PC-9 (cell line): ENCODE measurements around the gene DIAPH2. TPM values are rescaled to one million over a fixed set of nuclear protein-coding genes. Genes with fewer than 3 reads are reported as not detected.

ENCODE experiments used
- BruUV-seq: library from RNA; stranded (reverse); fragments of 400-500 nt; replicated peaks from 2 replicates; lab custom pipeline; 2021; lab: Mats Ljungman, UMichigan
- CTCF ChIA-PET: fragments of 300-600 bp; sonication (Branson Sonifier 250); formaldehyde crosslinking; loops from one replicate; lab custom pipeline; 2022; ENCODE audit warnings: antibody characterized with exemption; lab: Charles Lee
- POLR2A ChIA-PET: fragments of 300-600 bp; sonication (Branson Sonifier 250); formaldehyde crosslinking; loops from one replicate; lab custom pipeline; 2022; ENCODE audit warnings: antibody characterized with exemption; ENCODE audit not compliant: unreplicated experiment; lab: Charles Lee
- DNase-seq, 2 experiments: peaks; one replicate each; pipeline versions ENCODE4 v3.0.0 to v3.0.0-alpha.2; 2015 to 2022; ENCODE audit warnings: mixed read lengths in 1 of 2
- H2AFZ ChIP-seq: fragments of 200-600 bp; sonication (generic); 2 replicates; pipeline ENCODE4 v1.8.1; 2017; ENCODE audit warnings: antibody characterized with exemption
- H3F3A ChIP-seq: fragments of 200-600 bp; sonication (generic); 2 replicates; pipeline ENCODE4 v1.8.1; 2017; ENCODE audit warnings: antibody characterized with exemption, mild to moderate bottlenecking, low read depth; ENCODE audit not compliant: insufficient read depth
- H3K27ac ChIP-seq: fragments of 200-600 bp; sonication (generic); 2 replicates; pipeline ENCODE4 v1.6.1; 2016; ENCODE audit warnings: mixed run types
- H3K27me3 ChIP-seq: fragments of 200-600 bp; sonication (generic); 2 replicates; pipeline ENCODE4 v1.6.1; 2016; ENCODE audit warnings: low read depth, mixed run types; ENCODE audit not compliant: insufficient read depth
- H3K36me3 ChIP-seq: fragments of 200-600 bp; sonication (generic); 2 replicates; pipeline ENCODE4 v1.6.1; 2016; ENCODE audit warnings: low read depth, mixed run types
- H3K4me1 ChIP-seq: fragments of 200-600 bp; sonication (generic); replicated peaks from 2 replicates; pipeline ENCODE4 v1.6.1; 2016; ENCODE audit warnings: mixed run types; ENCODE audit not compliant: insufficient read depth
- H3K4me2 ChIP-seq: fragments of 200-600 bp; sonication (generic); 2 replicates; pipeline ENCODE4 v1.6.1; 2017; ENCODE audit warnings: mixed run types
- H3K4me3 ChIP-seq: fragments of 200-600 bp; sonication (generic); 2 replicates; pipeline ENCODE4 v1.6.1; 2016; ENCODE audit warnings: mixed run types
- H3K79me2 ChIP-seq: fragments of 200-600 bp; sonication (generic); 2 replicates; pipeline ENCODE4 v1.6.1; 2017; ENCODE audit warnings: low read depth, mixed run types
- H3K9me2 ChIP-seq: fragments of 200-600 bp; sonication (generic); 2 replicates; pipeline ENCODE4 v1.8.1; 2017; ENCODE audit warnings: mild to moderate bottlenecking; ENCODE audit not compliant: insufficient read depth
- H3K9me3 ChIP-seq: fragments of 200-600 bp; sonication (generic); 2 replicates; pipeline ENCODE4 v1.8.1; 2016; ENCODE audit warnings: low read depth; ENCODE audit not compliant: insufficient read depth
- H4K20me1 ChIP-seq: fragments of 200-600 bp; sonication (generic); 2 replicates; pipeline ENCODE4 v1.8.1; 2017; ENCODE audit not compliant: insufficient read depth
- CTCF ChIP-seq: fragments of 200-600 bp; sonication (generic); conservative IDR thresholded peaks from 2 replicates; pipeline ENCODE4 v1.6.1; 2017; ENCODE audit warnings: mixed run types, antibody characterized with exemption, mild to moderate bottlenecking, moderate library complexity
- EZH2 ChIP-seq: fragments of 200-600 bp; sonication (generic); IDR thresholded peaks from 2 replicates; pipeline ENCODE4 v1.8.0; 2017; ENCODE audit warnings: antibody characterized with exemption, low read depth
- intact Hi-C: fragments of 100-400 bp; cut with micrococcal nuclease; formaldehyde crosslinking; loops from one replicate; pipeline ENCODE4 v1.10.0; 2022; ENCODE audit not compliant: unreplicated experiment
- total RNA-seq: library from RNA; stranded (reverse); gene quantifications from 2 replicates; pipeline ENCODE4 v1.2.3, GENCODE V29; 2021

DIAPH2 gene
- total RNA-seq, 1 experiment from 2014 or later = 12.0 TPM

GRCh38 chrX:97539970-97540519 lies 855.4 kb downstream of the DIAPH2 start:
- H3F3A ChIP-seq = no peaks in the 10 kb centered on the region
- no peak overlapping the region for H3K4me3 ChIP-seq
- BruUV-seq = no TSS peak
- no peaks in the 10 kb centered on the region for H4K20me1 ChIP-seq
- no peak overlapping the region for H3K4me2 ChIP-seq
- H3K9me2 ChIP-seq = no peaks in the 10 kb centered on the region
- H2AFZ ChIP-seq = no peak overlapping the region
- no peak for TF ChIP-seq EZH2
- TF ChIP-seq CTCF = no peak
- intact Hi-C loops = no loop called here
- CTCF ChIA-PET = no interaction called here
- DNase-seq = no peak
- H3K27me3 ChIP-seq = no peaks in the 10 kb centered on the region
- POLR2A ChIA-PET = no interaction called here
- no peaks in the 10 kb centered on the region for H3K9me3 ChIP-seq
- no peaks in the 10 kb centered on the region for H3K4me1 ChIP-seq
- H3K36me3 ChIP-seq = no peaks in the 10 kb centered on the region
- H3K79me2 ChIP-seq = no peaks in the 10 kb centered on the region
- no peak overlapping the region for H3K27ac ChIP-seq

- Histone ChIP-seq H3K9me3 (no peaks in the 10 kb centered on the region), H3K27ac (no peak overlapping the region), H3F3A (no peaks in the 10 kb centered on the region), H4K20me1 (no peaks in the 10 kb centered on the region), H3K79me2 (no peaks in the 10 kb centered on the region), H3K4me3 (no peak overlapping the region), H3K4me2 (no peak overlapping the region), H3K4me1 (no peaks in the 10 kb centered on the region), H3K36me3 (no peaks in the 10 kb centered on the region), H2AFZ (no peak overlapping the region), H3K27me3 (no peaks in the 10 kb centered on the region), H3K9me2 (no peaks in the 10 kb centered on the region)
- BruUV-seq = no TSS peak
- TF ChIP-seq CTCF (no peak), EZH2 (no peak)
- CTCF ChIA-PET = no interaction called here
- POLR2A ChIA-PET = no interaction called here
- no peak for DNase-seq
- intact Hi-C loops = no loop called here
Measured at GRCh38 chrX:97547877-97548578, 863.4 kb downstream of the DIAPH2 start.

GRCh38 chrX:97551821-97552220 lies 867.2 kb downstream of the DIAPH2 start:
- no peak overlapping the region for H3K4me2 ChIP-seq
- no peak overlapping the region for H2AFZ ChIP-seq
- no peaks in the 10 kb centered on the region for H3K79me2 ChIP-seq
- H3K4me1 ChIP-seq = no peaks in the 10 kb centered on the region
- no peaks in the 10 kb centered on the region for H3F3A ChIP-seq
- H4K20me1 ChIP-seq = no peaks in the 10 kb centered on the region
- POLR2A ChIA-PET = no interaction called here
- H3K36me3 ChIP-seq = no peaks in the 10 kb centered on the region
- BruUV-seq = no TSS peak
- H3K27me3 ChIP-seq = no peaks in the 10 kb centered on the region
- no peak overlapping the region for H3K27ac ChIP-seq
- intact Hi-C loops = no loop called here
- H3K9me2 ChIP-seq = no peaks in the 10 kb centered on the region
- TF ChIP-seq CTCF (no peak), EZH2 (no peak)
- CTCF ChIA-PET = no interaction called here
- H3K4me3 ChIP-seq = no peak overlapping the region
- DNase-seq = no peak
- H3K9me3 ChIP-seq = no peaks in the 10 kb centered on the region
